22Rv1 (cell line): Measurements from ENCODE around the gene KCNQ1.

Experiments
- H3K27ac ChIP-seq: fragments of 450-650 bp; 2 replicates; pipeline ENCODE4 v1.5.1; 2017
- CTCF ChIP-seq: fragments of 450-650 bp; IDR thresholded peaks from 2 replicates; pipeline ENCODE4 v1.5.1; 2017; ENCODE audit warnings: mild to moderate bottlenecking
- ZFX ChIP-seq: fragments of 450-650 bp; IDR thresholded peaks from 2 replicates; pipeline ENCODE4 v1.6.1; 2017; ENCODE audit warnings: antibody characterized with exemption, borderline replicate concordance

Gene KCNQ1

GRCh38 chr11:2587976-2588748 lies 143.4 kb downstream of the KCNQ1 start:
- TF ChIP-seq ZFX, result no peak
- TF ChIP-seq CTCF, result no peak
- H3K27ac ChIP-seq, result no peak overlapping the region

- TF ChIP-seq CTCF, result no peak
- no peak for TF ChIP-seq ZFX
- H3K27ac ChIP-seq, result no peak overlapping the region
Measured at GRCh38 chr11:2588809-2589537, 144.2 kb downstream of the KCNQ1 start.

GRCh38 chr11:2589538-2589934 lies 144.7 kb downstream of the KCNQ1 start:
- no peak overlapping the region for H3K27ac ChIP-seq
- no peak for TF ChIP-seq CTCF
- no peak for TF ChIP-seq ZFX

DNA sequence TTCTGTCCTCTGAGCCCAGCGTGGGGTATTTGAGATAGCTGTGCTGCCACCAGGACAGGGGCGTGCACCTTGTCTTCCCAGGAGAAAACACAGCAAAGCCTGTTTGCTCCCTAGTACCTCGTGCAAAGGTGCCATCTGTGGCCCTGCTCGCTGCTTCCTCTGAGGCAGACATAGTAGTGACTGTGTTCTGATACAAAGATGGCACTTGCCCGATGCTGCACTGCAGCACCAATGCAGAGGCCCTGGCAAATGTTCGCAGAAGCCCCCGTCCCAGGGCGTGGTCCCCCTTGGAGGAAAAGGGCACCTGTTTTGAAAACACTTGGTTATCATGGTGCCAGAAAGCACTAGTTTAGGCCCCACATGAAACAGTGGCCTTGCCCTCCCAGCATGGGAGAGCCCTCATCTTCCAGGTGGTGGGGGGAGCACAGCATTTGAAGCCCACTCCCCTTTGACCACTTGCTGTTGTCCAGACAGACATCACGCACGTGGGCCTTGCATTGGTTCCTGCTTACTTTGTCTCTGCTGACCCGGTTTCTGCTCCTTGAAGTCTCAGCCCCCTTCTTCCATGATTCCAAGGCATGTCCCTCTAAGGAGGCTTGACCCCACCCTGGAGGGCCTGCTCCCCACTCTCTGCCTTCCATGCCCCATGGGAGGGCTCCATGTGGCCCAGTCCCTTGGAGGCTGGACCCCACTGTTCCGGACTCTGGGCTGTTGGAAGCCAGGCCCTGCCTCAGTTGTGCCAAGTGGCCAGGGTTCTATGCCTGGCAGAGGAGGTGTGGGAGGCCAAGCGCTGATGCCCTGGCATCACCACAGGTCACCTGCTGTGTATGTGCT lies 145.5 kb downstream of the KCNQ1 start:
- no peak for TF ChIP-seq CTCF
- no peak for TF ChIP-seq ZFX

DNA sequence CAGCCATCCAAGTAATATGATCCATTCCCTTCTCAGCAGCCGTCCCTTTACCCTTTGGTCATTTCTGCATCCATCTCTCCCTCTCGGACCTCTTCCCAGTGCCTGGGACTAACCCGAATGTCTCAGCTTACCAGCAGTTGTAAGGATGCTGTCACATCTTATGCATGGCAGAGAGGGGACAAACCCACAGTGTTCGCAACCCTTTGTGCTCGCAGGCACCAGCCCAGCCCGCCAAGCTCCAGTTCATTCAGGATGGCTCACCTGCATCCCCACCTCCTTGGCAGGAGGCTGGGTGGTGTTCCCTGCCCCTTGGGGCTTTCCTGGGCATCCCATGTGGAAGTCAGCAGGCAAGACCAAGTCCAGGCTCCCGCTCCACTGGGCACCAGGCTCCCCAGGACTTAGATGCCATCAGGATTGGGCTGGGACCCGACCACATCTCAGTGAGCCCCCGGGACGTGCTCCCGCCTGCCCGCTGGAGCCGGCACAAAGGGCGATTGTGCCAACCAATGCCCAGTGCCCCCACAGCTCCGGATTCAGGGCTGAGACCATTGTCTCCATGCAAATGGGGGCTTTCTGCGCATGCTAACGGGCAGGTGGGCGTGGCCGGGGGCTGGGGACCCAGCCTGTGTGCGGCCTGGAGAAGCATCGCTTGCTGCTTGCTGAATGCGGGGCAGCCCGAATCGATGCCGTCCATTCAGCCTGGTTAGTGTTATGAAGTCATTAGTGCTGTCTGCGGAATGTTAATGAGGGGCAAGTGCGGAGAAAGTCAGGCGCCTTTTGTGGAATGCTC lies 146.4 kb downstream of the KCNQ1 start:
- H3K27ac ChIP-seq, result no peak overlapping the region
- TF ChIP-seq CTCF (no peak), ZFX (no peak)

More for the DNA sequence above, 145.5 kb downstream of the KCNQ1 start:
- no peak overlapping the region for H3K27ac ChIP-seq

DNA sequence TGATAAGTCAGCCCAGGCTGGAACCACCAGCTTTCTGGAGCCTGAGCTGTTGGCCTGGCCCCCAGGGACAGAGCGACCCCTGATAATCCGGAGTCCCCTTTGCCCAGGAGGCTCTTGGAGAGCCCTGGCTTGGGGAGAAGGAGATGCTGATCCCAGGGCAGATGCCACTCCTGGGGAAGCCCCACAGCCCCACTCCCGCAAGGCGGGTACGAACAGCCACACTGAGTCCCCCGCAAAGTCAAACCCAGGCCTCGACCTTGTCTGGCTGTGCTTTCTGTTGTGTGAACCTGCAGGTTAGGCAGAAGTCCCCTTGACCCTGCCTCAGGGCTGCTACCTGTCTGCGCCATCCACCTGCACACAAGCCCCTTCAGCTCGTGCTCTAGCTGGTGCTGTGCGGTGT lies 147.0 kb downstream of the KCNQ1 start:
- TF ChIP-seq ZFX (no peak), CTCF (no peak)
- H3K27ac ChIP-seq, result no peak overlapping the region
